AG04450 (cell line): ENCODE data around the gene CORO2B. TPM values are rescaled to one million over a fixed set of nuclear protein-coding genes. Genes with fewer than 3 reads are reported as not detected.

Experiments used
- CTCF ChIA-PET: fragments of 300-600, 350-600 bp; formaldehyde crosslinking; extraction: SDS; loops from one replicate; lab custom pipeline; 2022; ENCODE audit warnings: antibody characterized with exemption, inconsistent platforms; lab: Charles Lee
- POLR2A ChIA-PET: fragments of 350-600 bp; formaldehyde crosslinking; extraction: SDS; loops from one replicate; lab custom pipeline; 2021; ENCODE audit warnings: antibody characterized with exemption, inconsistent platforms; lab: Yijun Ruan, JAX
- DNase-seq: peaks from one replicate; pipeline ENCODE4 v3.0.0-alpha.2; 2011; ENCODE audit warnings: low read depth, low spot score
- H3K27ac ChIP-seq: one replicate; pipeline ENCODE4 v1.5.1; 2012; ENCODE audit warnings: low read depth, low read length, control low read depth
- H3K27me3 ChIP-seq: one replicate; pipeline ENCODE4 v1.6.0; 2012; ENCODE audit warnings: low read length; ENCODE audit not compliant: control insufficient read depth, insufficient read depth
- H3K4me3 ChIP-seq: 2 replicates; pipeline ENCODE4 v1.5.1; 2011; ENCODE audit warnings: mild to moderate bottlenecking, low read depth, low read length, control low read depth
- H3K9me3 ChIP-seq: 2 replicates; pipeline ENCODE4 v1.5.1; 2012; ENCODE audit warnings: low read length; ENCODE audit not compliant: control insufficient read depth, insufficient read depth
- polyA plus RNA-seq: library from polyadenylated mRNA; depleted of rRNA; stranded (reverse); fragments of >200 nt; gene quantifications from 2 replicates; pipeline ENCODE4 v1.2.3, GENCODE V29; 2011
- TF ChIP-seq, protein P1 (sequence below): IDR thresholded peaks from 2 replicates; pipeline ENCODE4 v1.5.1; 2011; ENCODE audit warnings: low read depth, low read length, control low read depth, inconsistent platforms

Gene CORO2B
- polyA plus RNA-seq, 1 experiment, result 16.1 TPM

DNA sequence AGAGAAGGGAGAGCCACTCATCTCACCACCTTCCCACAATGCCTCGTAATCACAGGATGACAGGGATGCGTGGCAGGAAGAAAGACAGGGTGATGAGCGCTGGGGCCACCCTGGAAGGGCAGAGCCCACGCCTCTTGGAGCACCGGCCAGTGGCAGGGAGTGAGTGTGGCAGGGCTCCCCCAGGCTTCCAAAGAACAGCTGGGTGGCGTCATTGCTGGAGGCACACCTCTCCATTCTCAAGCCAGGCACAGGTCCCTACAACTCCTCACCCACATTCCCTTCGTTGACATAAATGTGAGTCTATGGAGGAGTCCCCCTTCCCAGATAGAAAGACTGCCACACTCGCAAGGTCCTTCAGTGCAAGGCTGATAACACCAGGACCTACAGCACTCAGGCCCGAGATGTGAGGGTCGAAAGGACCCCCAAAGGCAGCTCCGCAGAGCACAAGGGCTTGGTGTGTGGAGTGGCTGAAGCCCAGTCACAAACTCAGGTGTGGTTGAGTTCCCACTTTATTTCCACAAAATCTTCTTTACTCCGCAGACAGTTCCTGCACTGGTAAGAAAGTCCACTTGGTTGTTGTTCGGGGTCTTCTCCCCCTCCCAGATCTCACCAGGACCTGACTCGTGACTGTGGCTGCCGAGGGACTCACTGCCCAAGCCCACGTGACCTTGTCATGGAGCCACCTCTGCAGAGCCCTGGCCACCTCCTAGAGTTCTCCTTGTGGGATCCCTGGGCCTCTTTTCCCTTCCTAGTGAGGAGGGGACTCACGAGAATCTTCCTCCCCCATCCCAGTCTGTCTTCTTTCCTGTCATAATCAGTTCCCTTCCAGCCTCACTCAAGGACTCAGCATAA, 22.4 kb upstream of the CORO2B start:
- POLR2A ChIA-PET, result no interaction called here
- DNase-seq, result no peak
- Histone ChIP-seq H3K27me3 (peaks cover 8% of the 10 kb centered on the region), H3K27ac (no peak overlapping the region), H3K9me3 (no peaks in the 10 kb centered on the region), H3K4me3 (no peak overlapping the region)
- CTCF ChIA-PET, result interaction anchor here (1.5 to 5.3 kb wide), 4 partner anchors 117 to 368 kb away, joined by 5 to 100 read pairs (median 20); no protein-coding TSS in a partner anchor
- TF ChIP-seq, protein P1, sequence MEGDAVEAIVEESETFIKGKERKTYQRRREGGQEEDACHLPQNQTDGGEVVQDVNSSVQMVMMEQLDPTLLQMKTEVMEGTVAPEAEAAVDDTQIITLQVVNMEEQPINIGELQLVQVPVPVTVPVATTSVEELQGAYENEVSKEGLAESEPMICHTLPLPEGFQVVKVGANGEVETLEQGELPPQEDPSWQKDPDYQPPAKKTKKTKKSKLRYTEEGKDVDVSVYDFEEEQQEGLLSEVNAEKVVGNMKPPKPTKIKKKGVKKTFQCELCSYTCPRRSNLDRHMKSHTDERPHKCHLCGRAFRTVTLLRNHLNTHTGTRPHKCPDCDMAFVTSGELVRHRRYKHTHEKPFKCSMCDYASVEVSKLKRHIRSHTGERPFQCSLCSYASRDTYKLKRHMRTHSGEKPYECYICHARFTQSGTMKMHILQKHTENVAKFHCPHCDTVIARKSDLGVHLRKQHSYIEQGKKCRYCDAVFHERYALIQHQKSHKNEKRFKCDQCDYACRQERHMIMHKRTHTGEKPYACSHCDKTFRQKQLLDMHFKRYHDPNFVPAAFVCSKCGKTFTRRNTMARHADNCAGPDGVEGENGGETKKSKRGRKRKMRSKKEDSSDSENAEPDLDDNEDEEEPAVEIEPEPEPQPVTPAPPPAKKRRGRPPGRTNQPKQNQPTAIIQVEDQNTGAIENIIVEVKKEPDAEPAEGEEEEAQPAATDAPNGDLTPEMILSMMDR, result no peak

DNA sequence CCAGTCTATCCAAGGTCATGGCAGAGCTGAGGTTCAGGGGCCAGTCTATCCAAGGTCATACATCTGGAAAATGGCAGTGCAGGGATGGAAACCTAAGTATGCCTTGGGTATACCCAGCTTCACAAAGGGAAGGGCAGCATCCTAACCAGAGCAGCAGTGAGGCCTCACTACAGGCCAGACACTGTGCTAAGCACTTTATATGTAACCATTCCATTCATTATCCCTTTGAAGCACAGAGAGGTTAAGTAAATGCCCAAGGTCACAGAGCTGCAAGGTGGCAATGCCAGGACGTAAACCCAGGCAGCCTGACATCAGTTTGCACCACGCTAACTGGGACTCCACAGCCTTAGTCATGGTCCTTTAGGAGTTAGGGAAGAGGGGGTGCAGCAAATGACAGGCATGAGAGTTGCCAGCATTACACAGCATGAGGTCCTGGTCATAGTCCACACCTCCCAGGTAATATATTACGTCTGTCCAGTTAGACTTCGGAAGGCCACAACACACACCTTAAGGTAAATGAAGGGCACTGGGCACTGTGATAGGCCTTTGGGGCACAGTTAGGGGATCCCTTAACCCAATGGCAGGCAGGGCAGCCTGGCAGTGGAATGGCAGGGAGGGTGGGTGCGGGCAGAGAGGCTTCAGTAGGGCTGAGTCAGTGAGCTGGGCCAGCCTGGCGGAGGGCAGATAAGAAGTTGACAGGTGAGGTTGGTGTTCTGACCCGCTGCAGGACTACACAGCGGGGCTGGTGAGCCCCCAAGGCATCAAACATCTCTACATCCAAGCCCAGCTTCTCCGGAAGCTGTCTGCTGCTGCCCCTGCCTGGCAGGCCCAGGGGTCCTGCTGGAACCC, 21.1 kb upstream of the CORO2B start:
- H3K27ac ChIP-seq, result no peak overlapping the region
- no peak overlapping the region for H3K4me3 ChIP-seq
- no peak for DNase-seq
- no peaks in the 10 kb centered on the region for H3K9me3 ChIP-seq
- ChIA-PET POLR2A (no interaction called here), CTCF (interaction anchor here (0.9 to 5.2 kb wide), 4 partner anchors 115 to 367 kb away, joined by 4 to 100 read pairs (median 6); no protein-coding TSS in a partner anchor)
- TF ChIP-seq, protein P1, result no peak
- H3K27me3 ChIP-seq, result peaks cover 8% of the 10 kb centered on the region

DNA sequence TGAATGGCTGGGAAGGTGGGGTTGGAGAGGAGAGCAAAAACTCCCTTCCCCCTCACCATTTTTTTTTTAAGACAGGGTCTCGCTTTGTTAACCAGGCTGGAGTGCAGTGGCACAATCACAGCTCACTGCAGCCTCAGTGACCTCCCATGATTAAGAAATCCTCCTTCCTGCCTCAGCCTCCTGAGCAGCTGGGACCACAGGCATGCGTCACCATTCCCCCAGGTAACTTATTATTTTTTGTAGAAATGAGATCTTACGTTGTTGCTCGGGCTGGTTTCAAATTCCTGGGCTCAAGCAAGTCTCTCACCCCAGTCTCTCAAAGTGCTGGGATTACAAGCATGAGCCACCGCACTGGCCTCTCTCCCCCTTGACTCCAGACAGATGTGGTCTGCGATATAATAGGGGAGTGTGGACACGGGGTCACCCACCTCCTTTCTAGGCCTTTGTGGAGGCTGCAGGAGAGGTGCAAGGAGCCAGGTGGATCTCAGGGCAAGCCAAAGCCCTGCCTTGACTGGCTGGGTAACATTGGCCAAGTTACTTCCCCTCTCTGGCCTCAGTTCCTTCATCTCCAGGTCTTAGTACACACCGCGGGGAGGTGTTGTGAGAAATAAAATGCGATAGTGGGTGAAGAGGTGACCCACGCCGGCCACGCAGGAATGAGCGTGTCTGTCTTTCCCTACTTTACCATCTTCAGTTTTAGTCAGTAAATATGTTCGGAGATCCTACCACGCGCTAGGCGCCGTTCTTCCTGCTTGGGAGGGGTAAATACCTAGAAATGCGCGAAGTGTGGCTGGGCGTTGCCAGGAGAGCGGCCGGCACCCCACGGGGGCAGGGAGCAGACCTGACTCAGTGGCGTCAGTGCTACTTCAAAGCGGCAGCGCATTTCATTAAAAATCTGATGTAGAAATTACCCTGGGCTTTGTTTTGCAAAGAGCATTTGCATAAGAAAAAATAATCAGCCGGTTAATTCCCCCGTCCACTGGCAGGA, 20.2 kb upstream of the CORO2B start:
- Histone ChIP-seq H3K4me3 (no peak overlapping the region), H3K27me3 (peaks cover 8% of the 10 kb centered on the region), H3K9me3 (no peaks in the 10 kb centered on the region), H3K27ac (no peak overlapping the region)
- ChIA-PET POLR2A (interaction anchor here (1.0 kb wide), 1 partner anchor 115 kb away, joined by 5 read pairs; no protein-coding TSS in a partner anchor), CTCF (interaction anchor here (0.7 to 5.2 kb wide), 18 partner anchors 8 to 369 kb away, joined by 3 to 100 read pairs (median 4); no protein-coding TSS in a partner anchor)
- TF ChIP-seq, protein P1, result no peak
- no peak for DNase-seq

DNA sequence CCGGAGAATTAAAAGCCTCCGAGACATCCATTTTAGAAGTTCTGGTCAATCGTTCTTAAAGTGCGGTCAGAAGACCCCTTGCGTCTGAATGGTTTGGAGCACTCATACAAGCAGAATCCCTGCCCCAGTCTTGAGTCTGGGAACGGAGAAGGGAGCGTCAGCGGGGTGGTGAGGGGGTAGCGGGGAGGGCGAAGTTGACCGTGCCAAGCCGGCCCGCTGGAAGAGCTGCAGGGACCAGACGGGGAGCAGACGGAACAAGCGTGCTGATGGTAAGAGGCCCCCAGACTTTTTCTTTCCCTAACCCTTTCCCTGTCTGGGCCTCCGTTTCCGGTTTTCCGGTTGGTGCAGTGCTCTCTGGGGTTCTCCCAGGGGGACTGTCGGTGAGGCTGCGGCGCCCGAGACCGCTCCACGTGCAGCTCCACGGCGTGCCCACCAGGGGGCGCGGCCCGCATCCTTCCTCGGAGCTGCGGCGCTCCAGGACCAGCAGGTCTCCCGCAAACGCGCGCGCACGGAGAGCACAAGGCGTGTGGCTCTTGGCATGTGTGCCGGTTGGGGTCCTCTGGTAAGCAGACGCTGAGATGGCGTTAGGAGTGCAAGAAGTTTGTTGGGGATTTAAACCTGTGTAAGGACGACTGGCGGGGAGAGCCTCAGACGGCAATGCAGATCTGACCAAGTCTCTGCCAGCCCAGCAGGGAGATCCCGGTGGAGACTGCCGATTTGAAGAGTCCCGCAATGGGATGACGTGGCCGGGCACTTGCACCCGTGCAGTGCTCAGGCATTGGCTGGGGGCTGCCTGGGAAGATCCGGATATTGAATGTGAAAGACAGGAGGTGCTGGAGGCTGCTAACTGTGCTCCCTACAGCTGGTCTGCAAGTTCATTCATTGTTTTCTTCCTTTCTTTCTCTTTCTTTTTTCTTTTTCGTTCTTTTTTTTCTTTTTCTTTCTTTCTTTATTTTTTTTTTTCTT, 19.2 kb upstream of the CORO2B start:
- Histone ChIP-seq H3K27me3 (peaks cover 8% of the 10 kb centered on the region), H3K9me3 (no peaks in the 10 kb centered on the region), H3K27ac (no peak overlapping the region), H3K4me3 (peak overlapping the region; percentile 65)
- ChIA-PET CTCF (interaction anchor here (0.7 to 5.2 kb wide), 19 partner anchors 9 to 368 kb away, joined by 3 to 100 read pairs (median 4); no protein-coding TSS in a partner anchor), POLR2A (interaction anchor here (1.0 to 1.5 kb wide), 2 partner anchors 114 to 316 kb away, joined by 5 to 6 read pairs; no protein-coding TSS in a partner anchor)
- TF ChIP-seq, protein P1, result peak; percentile 89
- DNase-seq, result peak; percentile 37
